K562 (cell line): ENCODE data around the gene PRODH2.
"Not testable (repeated sequence)": the region's sequence is repeated elsewhere in the genome, so short reads cannot be mapped to it uniquely, and the experiment has no call there.

Experiments
- BRD4 ChIP-seq: fragments of 200-600 bp; sonication (generic); IDR thresholded peaks from 2 replicates; pipeline ENCODE4 v1.6.1; 2017; ENCODE audit warnings: inconsistent platforms
- CREB1 ChIP-seq, 2 experiments: sonication (generic) in 1 of 2; formaldehyde crosslinking in 1 of 2; IDR thresholded peaks; 2 replicates each; pipeline versions ENCODE4 v1.6.1 to v1.8.0; 2012 to 2022; ENCODE audit warnings: inconsistent platforms in 1 of 2, mild to moderate bottlenecking in 1 of 2, missing genetic modification reagents in 1 of 2, moderate library complexity in 1 of 2
- E2F4 ChIP-seq: sonication (generic); formaldehyde crosslinking; IDR thresholded peaks from 2 replicates; pipeline ENCODE4 v1.8.0; 2022; ENCODE audit warnings: mild to moderate bottlenecking, low read depth, missing genetic modification reagents
- REST ChIP-seq, 2 experiments: fragments of 450-650 bp; formaldehyde crosslinking in 1 of 2; IDR thresholded peaks; 2 replicates each; pipeline versions ENCODE4 v1.4.0 to v1.6.1; 2014 to 2020; ENCODE audit warnings: mild to moderate bottlenecking in 2 of 2, borderline replicate concordance in 1 of 2, low read depth in 1 of 2
- SPI1 ChIP-seq: IDR thresholded peaks from 2 replicates; pipeline ENCODE4 v1.6.1; 2011; ENCODE audit warnings: low read depth, low read length, control low read depth, borderline replicate concordance
- TFAM ChIP-seq: fragments of 250-450 bp; sonication (Bioruptor Pico); conservative IDR thresholded peaks from 2 replicates; pipeline ENCODE4 v1.5.0; 2021; ENCODE audit warnings: mild to moderate bottlenecking, moderate library complexity
- ZNF764 ChIP-seq: fragments of 250-450 bp; sonication (Bioruptor Pico); IDR thresholded peaks from 2 replicates; pipeline ENCODE4 v1.4.0; 2020; ENCODE audit warnings: low read depth, mild to moderate bottlenecking, moderate library complexity

GRCh38 chr19:35836096-35836495 is 23.5 kb upstream of the PRODH2 start:
- TF ChIP-seq CREB1 (IDR thresholded peaks at IDR 0.05); CREB1 (CRISPR knock-in tag; IDR thresholded peaks at IDR 0.05); SPI1; BRD4; ZNF764 (CRISPR knock-in tag); TFAM; E2F4 (CRISPR knock-in tag); REST (IDR thresholded peaks at IDR 0.05; ENCODE audit: borderline replicate concordance); REST (CRISPR knock-in tag; IDR thresholded peaks at IDR 0.05; ENCODE audit: low read depth): not testable (repeated sequence)
